ENCODE results near the gene NOM1. TPM values are rescaled to one million over a fixed set of nuclear protein-coding genes. Genes with fewer than 3 reads are reported as not detected.

The NOM1 gene
- total RNA-seq, 1 experiment from 2014 or later: 18.4 TPM

DNA sequence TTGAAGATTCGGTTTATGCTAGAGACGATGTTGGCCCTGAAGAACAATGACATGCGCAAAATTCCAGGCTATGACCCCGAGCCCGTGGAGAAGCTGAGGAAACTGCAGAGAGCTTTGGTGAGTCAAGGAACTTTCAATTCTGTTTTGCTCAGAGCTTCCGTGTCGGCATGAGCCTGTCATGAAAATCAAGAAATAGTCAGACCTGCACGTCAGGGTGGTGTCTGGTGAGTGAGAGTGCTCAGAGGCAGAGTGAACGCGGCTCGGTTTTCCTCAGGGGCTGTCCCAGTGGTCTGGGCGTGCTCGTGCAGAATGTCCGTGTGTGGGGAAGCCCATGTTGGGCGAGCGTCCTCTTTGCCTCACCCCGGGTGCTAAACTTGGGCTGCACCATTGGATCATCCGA lies 12.6 kb downstream of the NOM1 start:
- Histone ChIP-seq H2AFZ (ENCODE audit: low read length) (no peak overlapping the region), H4K20me1 (ENCODE audit: insufficient read depth, low read depth, low read length) (peaks cover 17% of the 10 kb centered on the region; the same call in 1 of the 2 replicates), H3K79me2 (ENCODE audit: low read length) (peaks cover 23% of the 10 kb centered on the region), H3K27ac (ENCODE audit: low read length) (no peak overlapping the region), H3K9me3 (ENCODE audit: low read length) (no peaks in the 10 kb centered on the region), H3K27me3 (ENCODE audit: low read length) (no peaks in the 10 kb centered on the region), H3K9ac (ENCODE audit: low read length) (no peak overlapping the region), H3K4me2 (ENCODE audit: low read depth, low read length, poor library complexity, severe bottlenecking) (no peak overlapping the region), H3K4me1 (ENCODE audit: low read length) (no peaks in the 10 kb centered on the region), H3K4me3 (ENCODE audit: low read length) (no peak overlapping the region), H3K36me3 (ENCODE audit: insufficient read depth, low read length) (peaks cover 65% of the 10 kb centered on the region), H3K9me2 (replicated peaks; ENCODE audit: insufficient read depth, low read length) (no peaks in the 10 kb centered on the region)
- DNase-seq: no peak

DNA sequence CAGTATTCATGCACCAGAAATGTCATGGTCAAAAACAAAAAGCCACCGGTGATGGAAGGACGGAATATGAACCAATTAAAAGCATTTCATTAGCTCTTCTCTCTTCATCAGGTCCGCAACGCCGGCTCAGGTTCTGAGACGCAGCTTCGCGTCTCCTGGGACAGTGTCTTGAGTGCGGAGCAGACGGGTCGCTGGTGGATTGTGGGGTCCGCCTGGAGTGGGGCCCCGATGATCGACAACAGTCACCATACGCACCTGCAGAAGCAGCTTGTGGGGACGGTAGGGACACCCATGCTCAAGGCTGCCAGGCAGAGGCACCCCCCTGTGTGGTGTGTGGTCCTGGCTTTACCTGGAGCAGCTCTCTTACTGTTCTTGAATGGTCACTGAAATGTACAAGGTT lies 13.4 kb downstream of the NOM1 start:
- no peak for DNase-seq
- peaks cover 19% of the 10 kb centered on the region; the same call in 1 of the 2 replicates for H3K79me2 ChIP-seq (ENCODE audit: low read length)
- H4K20me1 ChIP-seq (ENCODE audit: insufficient read depth, low read depth, low read length): peaks cover 17% of the 10 kb centered on the region; the same call in 1 of the 2 replicates
- no peaks in the 10 kb centered on the region for H3K9me2 ChIP-seq (replicated peaks; ENCODE audit: insufficient read depth, low read length)
- H3K9ac ChIP-seq (ENCODE audit: low read length): no peak overlapping the region
- no peaks in the 10 kb centered on the region for H3K27me3 ChIP-seq (ENCODE audit: low read length)
- no peak overlapping the region for H2AFZ ChIP-seq (ENCODE audit: low read length)
- H3K4me1 ChIP-seq (ENCODE audit: low read length): no peaks in the 10 kb centered on the region
- H3K4me2 ChIP-seq (ENCODE audit: low read depth, low read length, poor library complexity, severe bottlenecking): no peak overlapping the region
- peaks cover 63% of the 10 kb centered on the region for H3K36me3 ChIP-seq (ENCODE audit: insufficient read depth, low read length)
- no peaks in the 10 kb centered on the region for H3K9me3 ChIP-seq (ENCODE audit: low read length)
- no peak overlapping the region for H3K27ac ChIP-seq (ENCODE audit: low read length)
- H3K4me3 ChIP-seq (ENCODE audit: low read length): no peak overlapping the region

DNA sequence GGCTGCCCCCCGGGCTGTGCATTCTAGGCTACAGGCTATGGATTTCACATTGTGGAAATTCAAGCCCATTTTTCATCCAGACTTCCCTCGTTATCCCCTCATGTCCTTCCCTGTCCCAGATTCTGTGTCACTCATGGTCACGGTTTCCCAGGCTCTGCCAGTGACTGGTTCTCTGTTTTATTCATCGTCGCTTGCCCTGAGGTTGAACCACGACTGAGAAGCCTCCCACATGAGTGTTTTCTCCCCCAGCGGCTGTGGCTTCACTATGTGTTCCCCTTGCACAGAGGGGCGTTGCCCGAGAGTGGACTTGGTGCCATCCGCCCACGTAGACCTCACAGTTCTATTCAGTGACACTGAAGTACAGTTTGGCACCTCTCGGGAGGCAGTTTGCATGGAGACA lies 14.0 kb downstream of the NOM1 start:
- H3K27ac ChIP-seq (ENCODE audit: low read length): no peak overlapping the region
- H3K79me2 ChIP-seq (ENCODE audit: low read length): peaks cover 13% of the 10 kb centered on the region; the same call in 1 of the 2 replicates
- H3K36me3 ChIP-seq (ENCODE audit: insufficient read depth, low read length): peaks cover 57% of the 10 kb centered on the region
- H3K9me2 ChIP-seq (replicated peaks; ENCODE audit: insufficient read depth, low read length): no peaks in the 10 kb centered on the region
- H3K9me3 ChIP-seq (ENCODE audit: low read length): no peaks in the 10 kb centered on the region
- peaks cover 12% of the 10 kb centered on the region; the same call in 1 of the 2 replicates for H4K20me1 ChIP-seq (ENCODE audit: insufficient read depth, low read depth, low read length)
- H3K4me1 ChIP-seq (ENCODE audit: low read length): no peaks in the 10 kb centered on the region
- no peak for DNase-seq
- no peak overlapping the region for H3K4me3 ChIP-seq (ENCODE audit: low read length)
- H3K27me3 ChIP-seq (ENCODE audit: low read length): no peaks in the 10 kb centered on the region
- no peak overlapping the region for H3K4me2 ChIP-seq (ENCODE audit: low read depth, low read length, poor library complexity, severe bottlenecking)
- no peak overlapping the region for H2AFZ ChIP-seq (ENCODE audit: low read length)
- no peak overlapping the region for H3K9ac ChIP-seq (ENCODE audit: low read length)

DNA sequence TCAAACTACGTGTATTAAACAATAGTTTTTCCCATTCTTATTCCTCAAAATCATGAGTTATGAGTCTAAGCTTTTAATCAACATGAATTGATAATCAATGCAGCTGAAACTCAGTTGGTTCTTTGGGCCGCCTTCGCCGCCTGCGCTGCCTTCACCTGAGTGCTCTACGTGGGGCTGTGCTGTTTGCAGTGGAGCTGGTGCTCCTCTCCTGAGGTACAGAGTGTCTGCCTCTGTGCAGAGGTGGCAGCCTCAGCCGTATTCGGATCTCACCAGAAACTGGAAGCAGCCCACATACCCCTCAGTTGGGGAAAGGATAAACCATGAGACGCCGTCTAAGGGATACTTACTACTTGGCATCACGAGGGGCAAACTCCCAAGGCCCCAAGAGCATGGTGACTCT lies 15.5 kb downstream of the NOM1 start:
- Histone ChIP-seq H3K4me2 (ENCODE audit: low read depth, low read length, poor library complexity, severe bottlenecking) (no peak overlapping the region), H4K20me1 (ENCODE audit: insufficient read depth, low read depth, low read length) (peaks cover 11% of the 10 kb centered on the region; the same call in 1 of the 2 replicates), H3K9me2 (replicated peaks; ENCODE audit: insufficient read depth, low read length) (no peaks in the 10 kb centered on the region), H3K4me3 (ENCODE audit: low read length) (no peak overlapping the region), H3K27ac (ENCODE audit: low read length) (no peak overlapping the region), H3K9ac (ENCODE audit: low read length) (no peak overlapping the region), H2AFZ (ENCODE audit: low read length) (no peak overlapping the region), H3K36me3 (ENCODE audit: insufficient read depth, low read length) (peaks cover 51% of the 10 kb centered on the region), H3K27me3 (ENCODE audit: low read length) (no peaks in the 10 kb centered on the region), H3K4me1 (ENCODE audit: low read length) (no peaks in the 10 kb centered on the region), H3K79me2 (ENCODE audit: low read length) (0 out of 2 replicates have a peak, but pooled peaks cover 7% of the 10 kb centered on the region), H3K9me3 (ENCODE audit: low read length) (no peaks in the 10 kb centered on the region)
- no peak for DNase-seq

DNA sequence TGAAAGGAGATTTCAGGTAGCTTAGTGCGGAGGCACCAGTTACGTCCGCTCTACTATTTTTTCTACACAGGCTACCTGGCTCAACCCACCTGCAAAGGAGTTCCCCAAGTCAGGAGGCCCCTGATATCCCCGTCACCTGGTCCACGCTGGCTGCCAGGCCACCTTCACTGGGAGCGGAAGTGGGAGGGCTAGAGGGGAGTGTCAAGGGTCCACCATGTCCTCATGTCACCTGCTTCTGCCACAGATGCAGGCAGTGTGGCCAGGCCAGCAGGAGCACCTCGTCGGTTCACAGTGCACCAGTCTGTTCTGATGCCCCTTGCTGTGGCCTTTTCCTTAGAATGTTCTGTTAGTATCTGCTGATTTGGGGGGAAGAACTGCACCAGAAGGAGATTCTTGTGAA lies 16.9 kb downstream of the NOM1 start:
- Histone ChIP-seq H3K9me3 (ENCODE audit: low read length) (no peaks in the 10 kb centered on the region), H3K4me2 (ENCODE audit: low read depth, low read length, poor library complexity, severe bottlenecking) (no peak overlapping the region), H3K4me1 (ENCODE audit: low read length) (no peaks in the 10 kb centered on the region), H4K20me1 (ENCODE audit: insufficient read depth, low read depth, low read length) (0 out of 2 replicates have a peak, but pooled peaks cover 5% of the 10 kb centered on the region), H3K4me3 (ENCODE audit: low read length) (no peak overlapping the region), H3K27me3 (ENCODE audit: low read length) (no peaks in the 10 kb centered on the region), H3K27ac (ENCODE audit: low read length) (no peak overlapping the region), H3K79me2 (ENCODE audit: low read length) (no peaks in the 10 kb centered on the region), H3K9ac (ENCODE audit: low read length) (no peak overlapping the region), H3K36me3 (ENCODE audit: insufficient read depth, low read length) (peaks cover 48% of the 10 kb centered on the region), H3K9me2 (replicated peaks; ENCODE audit: insufficient read depth, low read length) (no peaks in the 10 kb centered on the region), H2AFZ (ENCODE audit: low read length) (no peak overlapping the region)
- DNase-seq: no peak

DNA sequence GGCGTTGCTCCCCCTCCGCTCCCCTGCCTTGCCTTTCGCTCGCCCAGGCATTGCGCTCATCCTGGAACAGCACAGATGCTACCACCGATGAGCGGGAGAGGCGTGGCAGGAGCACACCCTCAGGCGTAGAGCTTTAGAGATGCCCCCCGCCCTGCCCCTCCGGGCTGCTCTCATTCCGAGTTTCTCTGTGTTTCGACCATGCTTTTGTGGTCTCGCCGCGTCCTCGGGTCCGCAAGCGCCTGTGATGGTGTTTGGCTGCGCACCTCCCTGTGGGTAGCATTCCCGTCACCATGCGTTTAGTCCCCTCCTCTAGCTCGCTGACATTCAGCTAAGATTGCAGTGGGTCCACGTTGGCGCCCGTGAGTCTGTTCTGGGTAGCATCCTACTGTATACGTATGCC lies 18.7 kb downstream of the NOM1 start:
- no peak overlapping the region for H3K27ac ChIP-seq (ENCODE audit: low read length)
- H2AFZ ChIP-seq (ENCODE audit: low read length): no peak overlapping the region
- peaks cover 44% of the 10 kb centered on the region; the same call in 1 of the 2 replicates for H3K36me3 ChIP-seq (ENCODE audit: insufficient read depth, low read length)
- DNase-seq: no peak
- H3K9ac ChIP-seq (ENCODE audit: low read length): no peak overlapping the region
- no peaks in the 10 kb centered on the region for H3K4me1 ChIP-seq (ENCODE audit: low read length)
- H4K20me1 ChIP-seq (ENCODE audit: insufficient read depth, low read depth, low read length): 0 out of 2 replicates have a peak, but pooled peaks cover 5% of the 10 kb centered on the region
- no peaks in the 10 kb centered on the region for H3K9me3 ChIP-seq (ENCODE audit: low read length)
- H3K79me2 ChIP-seq (ENCODE audit: low read length): no peaks in the 10 kb centered on the region; the same call in 1 of the 2 replicates
- H3K27me3 ChIP-seq (ENCODE audit: low read length): no peaks in the 10 kb centered on the region
- no peaks in the 10 kb centered on the region for H3K9me2 ChIP-seq (replicated peaks; ENCODE audit: insufficient read depth, low read length)
- H3K4me3 ChIP-seq (ENCODE audit: low read length): no peak overlapping the region
- H3K4me2 ChIP-seq (ENCODE audit: low read depth, low read length, poor library complexity, severe bottlenecking): no peak overlapping the region

DNA sequence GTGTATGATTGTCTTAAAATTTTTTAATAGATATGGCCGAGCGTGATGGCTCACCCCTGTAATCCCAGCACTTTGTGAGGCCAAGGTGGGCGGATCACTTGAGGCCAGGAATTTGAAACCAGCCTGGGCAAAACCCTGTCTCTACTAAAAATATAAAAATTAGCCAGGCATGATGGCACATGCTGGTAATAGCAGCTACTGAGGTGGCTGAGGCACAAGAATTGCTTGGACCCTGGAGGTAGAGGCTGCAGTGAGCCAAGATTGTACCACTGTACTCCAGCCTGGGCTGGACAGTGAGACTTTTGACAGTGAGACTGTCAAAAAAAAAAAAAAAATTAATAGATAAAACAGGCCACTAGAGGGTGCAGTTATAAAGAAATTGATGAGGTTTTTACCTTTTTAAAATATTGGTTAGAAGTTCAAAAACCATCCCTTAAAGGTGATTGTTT lies 20.5 kb downstream of the NOM1 start:
- Histone ChIP-seq H3K27ac (ENCODE audit: low read length) (no peak overlapping the region), H3K9me2 (replicated peaks; ENCODE audit: insufficient read depth, low read length) (no peaks in the 10 kb centered on the region), H3K4me2 (ENCODE audit: low read depth, low read length, poor library complexity, severe bottlenecking) (no peak overlapping the region), H3K4me3 (ENCODE audit: low read length) (no peak overlapping the region), H3K36me3 (ENCODE audit: insufficient read depth, low read length) (peaks cover 33% of the 10 kb centered on the region; the same call in 1 of the 2 replicates), H3K27me3 (ENCODE audit: low read length) (no peaks in the 10 kb centered on the region), H3K79me2 (ENCODE audit: low read length) (no peaks in the 10 kb centered on the region; the same call in 1 of the 2 replicates), H2AFZ (ENCODE audit: low read length) (no peak overlapping the region), H3K4me1 (ENCODE audit: low read length) (no peaks in the 10 kb centered on the region), H3K9me3 (ENCODE audit: low read length) (no peaks in the 10 kb centered on the region), H4K20me1 (ENCODE audit: insufficient read depth, low read depth, low read length) (0 out of 2 replicates have a peak, but pooled peaks cover 5% of the 10 kb centered on the region), H3K9ac (ENCODE audit: low read length) (no peak overlapping the region)
- peak; percentile 62 for DNase-seq

DNA sequence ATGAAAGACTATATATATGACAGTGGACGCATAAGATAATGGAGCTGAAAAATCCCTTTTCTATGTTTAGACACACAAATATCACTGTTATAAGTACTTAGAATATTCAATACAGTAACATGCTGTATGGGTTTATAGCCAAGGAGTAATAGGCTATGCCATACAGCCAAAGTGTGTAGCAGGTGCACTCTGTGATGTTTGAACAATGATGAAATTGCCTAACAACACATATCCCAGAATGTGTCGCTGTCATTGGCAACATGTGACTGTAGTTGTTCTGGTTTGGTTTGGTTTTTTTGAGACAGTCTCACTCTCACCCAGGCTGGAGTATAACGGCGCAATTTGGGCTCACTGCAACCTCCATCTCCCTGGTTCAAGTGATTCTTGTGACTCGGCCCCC lies 26.1 kb downstream of the NOM1 start:
- Histone ChIP-seq H3K36me3 (ENCODE audit: insufficient read depth, low read length) (peaks cover 49% of the 10 kb centered on the region), H3K9me2 (replicated peaks; ENCODE audit: insufficient read depth, low read length) (no peaks in the 10 kb centered on the region), H3K9me3 (ENCODE audit: low read length) (peaks cover 10% of the 10 kb centered on the region; the same call in 1 of the 2 replicates), H3K4me3 (ENCODE audit: low read length) (no peak overlapping the region), H3K27ac (ENCODE audit: low read length) (no peak overlapping the region), H3K79me2 (ENCODE audit: low read length) (no peaks in the 10 kb centered on the region; the same call in 1 of the 2 replicates), H2AFZ (ENCODE audit: low read length) (no peak overlapping the region), H3K9ac (ENCODE audit: low read length) (no peak overlapping the region), H4K20me1 (ENCODE audit: insufficient read depth, low read depth, low read length) (no peaks in the 10 kb centered on the region), H3K4me1 (ENCODE audit: low read length) (no peaks in the 10 kb centered on the region), H3K4me2 (ENCODE audit: low read depth, low read length, poor library complexity, severe bottlenecking) (no peak overlapping the region), H3K27me3 (ENCODE audit: low read length) (no peaks in the 10 kb centered on the region)
- no peak for DNase-seq
